GM21717 (cell line): ENCODE measurements around the gene PAPPA2.
"Not testable (repeated sequence)": the region's sequence is repeated elsewhere in the genome, so short reads cannot be mapped to it uniquely, and the experiment has no call there.

Experiments used
- ATAC-seq: cut with Tn5 transposase; IDR thresholded peaks from one replicate; pipeline ENCODE4 v1.9.1; 2021; ENCODE audit warnings: mild to moderate bottlenecking, moderate library complexity; ENCODE audit not compliant: unreplicated experiment

The PAPPA2 gene

DNA sequence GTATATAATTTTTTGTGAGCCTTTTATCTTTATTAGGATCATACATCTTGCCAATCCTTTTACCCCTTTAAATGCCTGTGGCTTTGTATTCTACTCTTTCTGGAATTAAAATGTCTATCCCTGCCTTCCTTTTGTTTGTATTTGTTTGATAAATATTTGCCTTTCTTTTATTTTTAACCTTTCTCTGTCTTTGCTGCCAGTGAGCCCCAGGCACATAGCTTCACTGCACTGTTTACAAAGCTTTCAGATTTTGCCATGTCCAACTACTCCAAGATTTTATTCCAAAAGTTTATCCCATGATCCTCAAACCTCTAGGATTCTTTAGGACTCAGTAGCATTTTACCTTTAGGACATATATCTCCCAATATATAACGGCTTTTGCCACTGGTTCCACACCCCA is 281.2 kb downstream of the PAPPA2 start:
- no peak for ATAC-seq

DNA sequence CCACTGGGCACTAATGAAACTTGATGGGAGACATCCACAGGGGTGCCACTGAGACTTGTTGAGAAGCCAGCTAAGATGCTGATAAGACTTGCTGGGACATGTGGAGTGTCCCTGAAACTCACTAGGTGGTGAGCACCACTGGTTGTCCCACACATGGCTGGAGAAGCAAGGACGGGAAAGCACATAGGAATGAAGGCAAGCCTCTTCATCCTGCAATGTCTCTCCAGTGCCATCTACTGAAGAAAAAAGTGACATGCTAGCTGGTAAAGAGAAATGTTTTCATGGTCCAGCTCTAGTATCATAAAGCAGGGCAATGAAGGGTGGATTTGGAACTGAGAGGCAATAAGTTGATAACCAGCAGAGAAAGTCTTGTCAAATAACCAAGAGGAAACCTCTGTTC is 283.0 kb downstream of the PAPPA2 start:
- no peak for ATAC-seq

DNA sequence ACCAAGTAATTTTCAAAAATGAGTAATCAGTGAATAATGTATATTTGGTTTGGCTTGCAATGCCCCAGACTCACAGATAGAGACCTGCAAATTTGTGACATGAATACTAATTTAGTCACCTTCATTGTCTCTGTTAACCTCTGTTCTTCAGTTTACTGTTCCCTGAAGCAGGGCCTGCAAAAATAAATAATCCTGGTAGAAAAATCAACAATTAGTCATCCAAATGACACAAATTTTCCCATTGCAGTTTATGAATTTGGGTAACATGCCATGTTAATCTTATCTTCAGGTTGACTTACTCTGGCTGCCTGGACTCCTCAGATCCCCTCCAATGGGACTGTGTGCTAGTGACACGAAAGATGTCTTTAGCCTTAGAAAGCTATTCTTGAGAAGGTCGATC is 289.5 kb downstream of the PAPPA2 start:
- no peak for ATAC-seq

- no peak for ATAC-seq
Measured at GRCh38 chr1:176754676-176755075, 291.7 kb downstream of the PAPPA2 start.

GRCh38 chr1:176756817-176757216 is 293.8 kb downstream of the PAPPA2 start:
- ATAC-seq, result not testable (repeated sequence)

DNA sequence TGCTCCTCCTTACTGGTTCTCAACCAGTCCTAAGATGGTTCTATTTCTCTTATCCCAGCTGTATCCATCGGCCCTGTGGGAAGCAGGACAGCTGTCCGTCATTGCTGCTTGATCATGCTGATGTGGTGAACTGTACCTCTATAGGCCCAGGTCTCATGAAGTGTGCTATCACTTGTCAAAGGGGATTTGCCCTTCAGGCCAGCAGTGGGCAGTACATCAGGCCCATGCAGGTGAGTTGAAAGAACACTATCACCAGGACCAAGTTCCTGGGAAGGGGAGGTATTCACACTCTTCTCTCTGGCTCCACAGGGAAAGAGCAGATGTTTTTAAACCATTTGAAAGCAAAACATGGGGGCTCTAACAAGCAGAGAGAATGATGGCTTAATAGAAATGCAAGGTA is 302.6 kb downstream of the PAPPA2 start:
- ATAC-seq, result no peak

- ATAC-seq, result no peak
Measured at GRCh38 chr1:176766779-176767178, 303.8 kb downstream of the PAPPA2 start.

DNA sequence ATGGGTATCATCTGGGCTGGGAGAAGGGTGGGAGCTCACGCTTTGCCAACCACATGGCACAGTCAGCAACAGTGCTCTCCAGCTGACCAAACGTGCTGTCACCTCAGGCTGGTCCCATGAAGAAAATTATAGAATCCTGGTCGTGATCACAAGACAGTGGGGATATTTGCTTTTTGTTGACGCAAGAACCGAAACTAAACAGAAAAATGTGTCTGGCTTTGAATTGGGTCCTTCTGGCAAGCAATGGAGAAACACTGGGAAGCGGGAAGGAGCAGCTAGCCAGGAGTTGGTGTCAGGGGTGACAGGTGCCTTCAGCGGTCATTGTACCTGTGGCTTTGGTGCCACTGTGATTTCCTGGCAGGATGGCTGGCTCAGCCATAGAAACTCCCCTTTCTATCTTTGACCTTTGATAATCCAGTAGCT is 304.8 kb downstream of the PAPPA2 start:
- ATAC-seq, result no peak

- ATAC-seq, result no peak
Measured at GRCh38 chr1:176768532-176768931, 305.6 kb downstream of the PAPPA2 start.

GRCh38 chr1:176770066-176770465 is 307.1 kb downstream of the PAPPA2 start:
- ATAC-seq, result no peak

DNA sequence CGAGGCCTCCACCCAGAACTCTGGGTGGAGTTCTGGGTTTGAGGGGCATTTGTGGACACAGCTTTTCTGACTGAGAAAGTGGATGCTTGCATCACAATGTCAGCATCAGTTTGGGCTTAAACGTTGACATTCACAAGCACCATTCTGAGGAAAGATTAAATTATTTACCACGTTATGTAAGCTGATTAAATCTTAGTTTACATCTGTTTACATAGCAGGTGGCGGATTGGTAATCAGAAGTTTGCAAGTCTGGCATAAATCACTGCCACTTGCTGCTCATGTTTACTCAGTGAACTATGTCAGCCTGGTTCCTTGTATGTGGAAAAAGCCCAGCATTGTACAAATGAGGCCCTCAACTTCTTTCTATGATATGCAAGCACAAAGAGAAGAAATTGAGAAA is 310.1 kb downstream of the PAPPA2 start:
- ATAC-seq, result no peak

DNA sequence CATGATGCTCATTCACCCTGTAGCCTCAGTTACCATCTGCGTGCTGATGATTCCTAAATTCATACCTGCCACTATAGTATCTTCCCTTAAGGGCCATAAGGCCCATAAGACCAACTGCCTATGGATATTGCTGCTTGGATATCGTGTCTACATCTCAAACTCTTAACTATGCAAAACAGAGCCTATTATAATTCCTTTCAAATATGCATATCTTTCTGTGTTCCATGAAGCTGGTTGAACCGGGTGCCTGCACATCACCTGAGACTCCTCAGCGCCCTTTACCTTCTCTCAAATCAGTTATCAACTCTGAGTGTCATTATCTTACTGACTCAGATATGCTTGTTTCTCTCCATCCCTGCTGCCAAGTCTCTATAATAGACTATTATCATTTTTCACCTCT is 311.2 kb downstream of the PAPPA2 start:
- no peak for ATAC-seq

GRCh38 chr1:176775378-176775777 is 312.4 kb downstream of the PAPPA2 start:
- no peak for ATAC-seq

DNA sequence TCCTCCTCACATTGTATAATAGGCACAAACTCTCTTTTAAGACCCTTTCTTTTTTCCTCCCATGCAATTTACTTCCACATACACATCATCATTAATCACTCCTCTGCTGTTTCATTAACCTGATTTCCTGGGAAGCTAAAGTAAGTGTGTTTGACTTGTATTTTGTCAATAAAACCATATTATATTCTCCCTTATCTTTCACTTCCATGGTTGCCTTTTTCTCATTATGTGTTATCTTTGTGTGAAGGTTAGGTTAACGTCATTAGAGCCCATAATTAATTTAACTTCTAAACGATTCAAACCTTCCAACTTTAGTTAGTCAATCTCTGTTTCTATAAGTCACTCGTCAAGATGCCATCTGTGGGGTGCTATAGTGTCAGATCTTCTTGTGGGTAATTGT is 313.0 kb downstream of the PAPPA2 start:
- no peak for ATAC-seq

DNA sequence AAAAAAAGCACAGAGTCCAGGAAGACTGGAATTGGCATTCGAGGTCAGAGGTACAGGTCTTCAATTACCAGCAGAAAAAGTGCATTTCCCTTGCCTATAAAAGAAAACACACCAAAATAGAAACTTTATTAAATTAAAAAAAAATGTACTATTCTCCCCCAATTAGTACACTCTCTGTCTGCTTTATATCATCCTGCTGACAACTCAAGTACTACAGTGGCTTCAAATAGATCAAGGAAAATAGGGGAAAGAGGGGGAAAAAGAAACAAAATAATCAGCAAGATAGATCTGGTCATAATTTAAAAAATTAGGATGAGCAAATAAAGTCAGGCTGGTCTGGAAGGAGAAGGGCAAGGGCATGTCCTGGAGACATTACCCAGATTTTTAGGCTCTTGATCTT is 315.1 kb downstream of the PAPPA2 start:
- no peak for ATAC-seq

DNA sequence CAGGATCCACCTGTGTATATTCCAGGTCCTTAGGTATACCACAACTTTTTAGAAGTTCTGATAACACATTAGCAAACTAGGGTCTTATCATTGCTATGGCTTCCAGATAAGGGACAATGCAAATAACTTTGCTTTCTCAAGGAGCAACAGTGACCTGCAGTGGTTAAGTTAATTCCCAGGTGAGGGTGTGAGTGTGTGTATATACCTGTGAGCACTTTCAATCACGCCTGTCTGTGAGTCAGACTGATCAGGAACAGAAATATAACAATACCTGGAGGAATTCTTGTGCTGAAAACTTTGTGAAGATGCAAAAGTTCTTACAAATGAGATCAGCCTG is 317.0 kb downstream of the PAPPA2 start:
- ATAC-seq, result no peak

GRCh38 chr1:176783309-176783708 is 320.3 kb downstream of the PAPPA2 start:
- ATAC-seq, result no peak

GRCh38 chr1:176785056-176785455 is 322.1 kb downstream of the PAPPA2 start:
- ATAC-seq, result no peak

DNA sequence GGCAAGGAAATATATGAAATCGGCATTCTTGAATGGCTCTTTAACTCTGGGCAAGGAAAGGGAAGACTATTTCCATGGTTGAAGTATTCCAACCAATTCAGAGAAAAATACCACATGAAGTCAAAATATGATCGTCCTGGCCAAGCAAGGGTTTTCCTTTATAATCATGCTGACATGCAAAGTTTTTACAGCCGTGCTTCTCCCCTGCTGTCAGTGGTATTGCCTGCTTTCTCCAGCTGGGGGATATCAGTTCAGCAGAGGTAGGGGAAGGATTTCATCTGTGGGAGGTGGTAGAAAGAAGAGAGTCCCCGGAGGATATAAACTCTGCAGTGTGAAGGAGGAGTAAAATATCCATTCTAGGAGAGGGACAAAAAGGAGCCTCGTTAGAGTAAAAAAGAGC is 322.8 kb downstream of the PAPPA2 start:
- ATAC-seq, result no peak

DNA sequence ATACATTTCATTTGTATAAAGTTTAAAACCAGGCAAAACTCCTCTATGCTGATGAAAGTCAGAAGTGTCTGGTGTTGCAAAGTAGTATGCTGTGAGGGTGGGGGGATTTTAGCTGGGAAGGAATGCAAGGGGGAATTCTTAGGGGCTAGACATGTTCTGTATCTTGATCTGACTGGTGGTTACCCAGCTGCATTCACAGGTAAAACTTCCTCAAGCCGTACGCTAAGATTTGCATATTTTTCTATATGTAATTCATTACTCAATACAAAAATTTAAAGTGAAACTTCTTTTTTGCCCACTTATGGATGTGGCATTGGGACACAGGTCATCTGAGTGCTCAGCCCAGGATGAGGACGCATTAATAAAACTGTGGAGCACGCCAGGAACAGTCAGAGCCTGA is 323.3 kb downstream of the PAPPA2 start:
- ATAC-seq, result no peak

DNA sequence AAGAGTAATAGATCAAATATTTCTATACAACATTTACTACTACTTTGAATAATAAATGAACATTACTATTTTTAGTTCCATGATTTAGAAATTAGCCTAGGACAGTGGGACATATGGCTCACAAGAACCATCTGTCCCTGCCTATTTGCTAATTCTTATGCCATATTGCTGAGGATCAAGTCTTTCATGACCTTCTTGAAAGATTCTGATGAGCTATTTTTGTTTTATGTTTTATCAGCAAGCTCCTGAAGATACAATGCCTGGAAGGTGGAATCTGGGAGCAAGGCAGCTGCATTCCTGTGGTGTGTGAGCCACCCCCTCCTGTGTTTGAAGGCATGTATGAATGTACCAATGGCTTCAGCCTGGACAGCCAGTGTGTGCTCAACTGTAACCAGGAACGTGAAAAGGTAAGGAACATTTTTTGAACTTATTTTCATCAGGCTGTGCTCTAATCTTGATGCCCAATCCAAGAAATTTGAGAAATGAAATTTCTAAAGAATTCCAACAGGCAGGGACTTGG is 326.7 kb downstream of the PAPPA2 start:
- no peak for ATAC-seq

GRCh38 chr1:176790786-176791185 is 327.8 kb downstream of the PAPPA2 start:
- no peak for ATAC-seq

- no peak for ATAC-seq
Measured at GRCh38 chr1:176791906-176792305, 328.9 kb downstream of the PAPPA2 start.
